ENCODE data around the gene CLK4. TPM values are rescaled to one million over a fixed set of nuclear protein-coding genes. Genes with fewer than 3 reads are reported as not detected.

CLK4 gene
- total RNA-seq, 1 donor from 2014 or later, result 28.6 TPM

DNA sequence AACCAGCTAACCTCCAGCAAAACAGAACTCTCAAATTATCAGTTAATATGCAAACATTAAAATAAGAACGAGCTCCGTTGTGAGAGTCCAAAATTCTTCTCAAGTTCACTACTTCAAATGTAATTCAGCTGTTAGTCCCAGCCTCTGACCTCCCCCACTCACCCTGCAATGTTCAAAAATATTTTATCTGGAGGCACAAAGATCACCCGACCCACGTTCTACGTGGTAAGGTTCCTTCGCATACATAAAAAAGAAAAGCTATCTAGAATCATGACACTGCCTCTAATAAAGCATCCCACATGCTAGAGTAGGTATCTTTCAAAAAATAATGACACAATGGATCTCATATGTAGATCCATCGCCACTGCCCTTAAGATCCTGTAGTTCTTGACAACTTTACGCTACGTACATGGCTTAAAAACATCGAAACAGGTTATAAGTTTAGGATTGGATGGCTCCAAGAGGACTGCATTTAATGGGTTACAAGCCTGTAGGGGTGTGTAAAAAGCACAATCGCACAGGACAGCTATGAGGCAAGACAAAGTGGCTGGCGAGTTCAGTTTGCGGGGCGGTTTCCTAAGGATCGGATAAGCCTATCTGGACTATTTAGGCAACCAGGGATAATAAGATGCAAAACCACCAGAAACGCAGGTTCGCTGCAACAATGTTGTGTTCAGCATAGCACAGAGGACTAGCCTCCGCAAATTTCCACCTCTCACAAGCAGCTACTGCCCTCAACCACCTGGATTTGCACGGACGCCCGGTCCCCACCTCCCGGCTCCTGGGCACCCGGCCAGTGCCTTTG, 969 bp downstream of the CLK4 start:
- no peak for DNase-seq (ENCODE audit: low spot score)
- intact Hi-C loops (cut with micrococcal nuclease), result loop anchor here (1.0 to 10.0 kb wide), 12 partner anchors 8 to 1446 kb away; partner anchors contain the start of genes CANX, COL23A1, HNRNPAB and HNRNPH1
- Mint-ChIP-seq H3K27ac (peak overlapping the region; percentile 94), H3K27me3 (ENCODE audit: insufficient read depth) (peaks cover 6% of the 10 kb centered on the region), H3K4me3 (peak overlapping the region; percentile 98), H3K9me3 (peaks cover 6% of the 10 kb centered on the region), H3K4me1 (ENCODE audit: low read depth) (peaks cover 40% of the 10 kb centered on the region), H3K36me3 (ENCODE audit: low read depth) (peaks cover 25% of the 10 kb centered on the region)

GRCh38 chr5:178624631-178625546, 2.0 kb downstream of the CLK4 start:
- no peak for DNase-seq (ENCODE audit: low spot score)
- H3K36me3 Mint-ChIP-seq (ENCODE audit: low read depth), result peaks cover 35% of the 10 kb centered on the region
- H3K9me3 Mint-ChIP-seq, result peaks cover 6% of the 10 kb centered on the region
- H3K27me3 Mint-ChIP-seq (ENCODE audit: insufficient read depth), result peaks cover 3% of the 10 kb centered on the region
- intact Hi-C loops (cut with micrococcal nuclease), result loop anchor here (5.0 to 10.0 kb wide), 5 partner anchors 907 to 1447 kb away; partner anchors contain the start of genes CANX, MAML1 and RNF130
- H3K4me1 Mint-ChIP-seq (ENCODE audit: low read depth), result peaks cover 50% of the 10 kb centered on the region
- H3K4me3 Mint-ChIP-seq, result peak overlapping the region; percentile 98
- H3K27ac Mint-ChIP-seq, result peak overlapping the region; percentile 94

DNA sequence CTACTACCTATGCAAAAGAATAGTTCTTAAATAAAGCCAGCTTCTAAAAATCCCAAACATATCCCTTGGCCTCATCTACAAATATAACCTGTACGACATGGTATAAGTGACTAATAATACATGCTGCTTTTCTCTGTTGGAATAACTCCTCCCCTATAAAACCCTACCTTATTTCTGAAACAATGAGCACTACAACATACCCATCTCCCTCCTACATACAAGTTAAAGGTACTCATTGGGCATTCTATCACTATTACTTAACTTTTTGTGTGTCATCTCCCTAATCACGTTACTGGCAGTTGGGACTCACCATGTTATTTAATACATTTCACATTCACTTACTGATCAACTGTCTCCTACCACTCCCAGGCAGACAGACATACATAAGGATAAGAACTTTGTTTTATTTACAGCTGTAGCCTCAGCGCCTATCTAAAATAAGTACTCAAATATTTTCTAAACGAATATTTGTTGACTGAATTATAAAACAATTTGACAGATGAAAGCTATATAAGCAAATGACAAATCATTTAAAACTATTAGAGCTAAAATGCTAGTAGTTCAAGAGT, 4.1 kb downstream of the CLK4 start:
- peaks cover 3% of the 10 kb centered on the region for H3K9me3 Mint-ChIP-seq
- peaks cover 47% of the 10 kb centered on the region for H3K36me3 Mint-ChIP-seq (ENCODE audit: low read depth)
- intact Hi-C loops (cut with micrococcal nuclease), result loop anchor here (10.0 kb wide), 3 partner anchors 1072 to 1192 kb away; partner anchors contain the start of genes CANX and MAML1
- no peak for DNase-seq (ENCODE audit: low spot score)
- no peaks in the 10 kb centered on the region for H3K27me3 Mint-ChIP-seq (ENCODE audit: insufficient read depth)
- H3K4me3 Mint-ChIP-seq, result no peak overlapping the region
- H3K4me1 Mint-ChIP-seq (ENCODE audit: low read depth), result peaks cover 56% of the 10 kb centered on the region
- peak overlapping the region; percentile 7 for H3K27ac Mint-ChIP-seq

GRCh38 chr5:178619390-178619789, 7.5 kb downstream of the CLK4 start:
- Mint-ChIP-seq H3K9me3 (no peaks in the 10 kb centered on the region), H3K4me1 (ENCODE audit: low read depth) (peaks cover 37% of the 10 kb centered on the region), H3K36me3 (ENCODE audit: low read depth) (peaks cover 55% of the 10 kb centered on the region), H3K27me3 (ENCODE audit: insufficient read depth) (no peaks in the 10 kb centered on the region), H3K27ac (no peak overlapping the region), H3K4me3 (no peak overlapping the region)
- intact Hi-C loops (cut with micrococcal nuclease), result no loop called here
- no peak for DNase-seq (ENCODE audit: low spot score)

GRCh38 chr5:178612299-178612698, 14.6 kb downstream of the CLK4 start:
- Mint-ChIP-seq H3K9me3 (peaks cover 4% of the 10 kb centered on the region), H3K4me3 (no peak overlapping the region), H3K36me3 (ENCODE audit: low read depth) (peaks cover 48% of the 10 kb centered on the region), H3K4me1 (ENCODE audit: low read depth) (peaks cover 5% of the 10 kb centered on the region), H3K27ac (peak overlapping the region; percentile 27), H3K27me3 (ENCODE audit: insufficient read depth) (no peaks in the 10 kb centered on the region)
- DNase-seq (ENCODE audit: low spot score), result no peak
- intact Hi-C loops (cut with micrococcal nuclease), result no loop called here

DNA sequence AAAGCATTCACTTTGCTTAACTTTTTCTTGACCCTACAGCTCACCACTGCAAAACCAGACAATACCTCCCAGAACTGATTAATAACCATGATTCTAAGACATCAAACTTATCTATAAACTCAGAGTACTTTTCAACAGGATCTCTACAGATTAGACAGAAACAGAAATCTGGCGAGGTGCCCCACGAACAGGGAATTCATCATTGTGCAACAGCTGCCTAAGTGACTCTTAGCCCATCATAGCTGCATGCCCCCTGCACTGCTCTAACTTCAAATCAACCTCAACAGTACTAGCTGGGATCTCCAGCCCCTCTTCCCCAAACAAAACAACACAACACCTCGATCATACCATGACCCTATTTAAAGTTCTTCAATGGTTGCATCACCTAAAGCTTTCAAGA, 20.6 kb downstream of the CLK4 start:
- intact Hi-C loops (cut with micrococcal nuclease), result no loop called here
- DNase-seq (ENCODE audit: low spot score), result no peak
- H3K9me3 Mint-ChIP-seq, result peaks cover 4% of the 10 kb centered on the region
- H3K4me3 Mint-ChIP-seq, result no peak overlapping the region
- H3K4me1 Mint-ChIP-seq (ENCODE audit: low read depth), result no peaks in the 10 kb centered on the region
- peaks cover 50% of the 10 kb centered on the region for H3K36me3 Mint-ChIP-seq (ENCODE audit: low read depth)
- no peaks in the 10 kb centered on the region for H3K27me3 Mint-ChIP-seq (ENCODE audit: insufficient read depth)
- H3K27ac Mint-ChIP-seq, result no peak overlapping the region

GRCh38 chr5:178605788-178606187, 21.1 kb downstream of the CLK4 start:
- Mint-ChIP-seq H3K27me3 (ENCODE audit: insufficient read depth) (no peaks in the 10 kb centered on the region), H3K9me3 (peaks cover 4% of the 10 kb centered on the region), H3K36me3 (ENCODE audit: low read depth) (peaks cover 50% of the 10 kb centered on the region), H3K27ac (no peak overlapping the region), H3K4me1 (ENCODE audit: low read depth) (no peaks in the 10 kb centered on the region), H3K4me3 (no peak overlapping the region)
- intact Hi-C loops (cut with micrococcal nuclease), result no loop called here
- no peak for DNase-seq (ENCODE audit: low spot score)

DNA sequence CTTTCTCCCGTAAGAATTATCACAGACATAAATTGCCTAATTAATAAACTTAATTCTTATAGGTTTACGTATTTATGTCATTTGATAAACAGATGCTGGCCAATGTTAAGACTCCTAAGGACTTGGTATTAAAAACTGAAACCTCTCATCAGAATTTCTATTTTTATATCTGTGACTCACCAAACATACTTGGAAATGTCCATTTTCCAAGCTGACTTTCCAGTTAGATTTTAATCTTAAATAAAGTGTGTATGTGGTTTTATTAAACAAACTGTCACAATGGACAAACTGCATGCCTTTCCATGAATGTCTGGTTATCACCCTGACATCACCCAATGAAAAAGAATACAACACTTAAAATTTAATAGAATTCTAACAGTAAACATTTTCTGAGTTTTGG, 24.1 kb downstream of the CLK4 start:
- intact Hi-C loops (cut with micrococcal nuclease), result no loop called here
- DNase-seq (ENCODE audit: low spot score), result no peak
- no peak overlapping the region for H3K27ac Mint-ChIP-seq
- no peak overlapping the region for H3K4me3 Mint-ChIP-seq
- peaks cover 2% of the 10 kb centered on the region for H3K27me3 Mint-ChIP-seq (ENCODE audit: insufficient read depth)
- peaks cover 8% of the 10 kb centered on the region for H3K9me3 Mint-ChIP-seq
- peaks cover 52% of the 10 kb centered on the region for H3K36me3 Mint-ChIP-seq (ENCODE audit: low read depth)
- H3K4me1 Mint-ChIP-seq (ENCODE audit: low read depth), result no peaks in the 10 kb centered on the region

- Mint-ChIP-seq H3K4me3 (no peak overlapping the region), H3K9me3 (peaks cover 36% of the 10 kb centered on the region), H3K27me3 (ENCODE audit: insufficient read depth) (peaks cover 14% of the 10 kb centered on the region), H3K4me1 (ENCODE audit: low read depth) (peaks cover 7% of the 10 kb centered on the region), H3K36me3 (ENCODE audit: low read depth) (peaks cover 40% of the 10 kb centered on the region), H3K27ac (no peak overlapping the region)
- DNase-seq (ENCODE audit: low spot score), result no peak
- intact Hi-C loops (cut with micrococcal nuclease), result no loop called here
These were observed 31.1 kb downstream of the CLK4 start for GRCh38 chr5:178595750-178596149.

GRCh38 chr5:178595150-178595549, 31.7 kb downstream of the CLK4 start:
- intact Hi-C loops (cut with micrococcal nuclease), result no loop called here
- Mint-ChIP-seq H3K36me3 (ENCODE audit: low read depth) (peaks cover 36% of the 10 kb centered on the region), H3K27ac (no peak overlapping the region), H3K9me3 (peaks cover 36% of the 10 kb centered on the region), H3K4me1 (ENCODE audit: low read depth) (peaks cover 9% of the 10 kb centered on the region), H3K4me3 (no peak overlapping the region), H3K27me3 (ENCODE audit: insufficient read depth) (peaks cover 16% of the 10 kb centered on the region)
- DNase-seq (ENCODE audit: low spot score), result no peak

- H3K4me1 Mint-ChIP-seq (ENCODE audit: low read depth), result peaks cover 9% of the 10 kb centered on the region
- H3K27me3 Mint-ChIP-seq (ENCODE audit: insufficient read depth), result peaks cover 37% of the 10 kb centered on the region
- H3K27ac Mint-ChIP-seq, result no peak overlapping the region
- peaks cover 22% of the 10 kb centered on the region for H3K9me3 Mint-ChIP-seq
- DNase-seq (ENCODE audit: low spot score), result no peak
- intact Hi-C loops (cut with micrococcal nuclease), result loop anchor here (1.0 to 2.0 kb wide), 3 partner anchors 36 to 356 kb away; partner anchors contain the start of gene CLK4
- H3K4me3 Mint-ChIP-seq, result peak overlapping the region; percentile 75
- H3K36me3 Mint-ChIP-seq (ENCODE audit: low read depth), result peaks cover 20% of the 10 kb centered on the region
These were observed 35.9 kb downstream of the CLK4 start for GRCh38 chr5:178590924-178591423.

GRCh38 chr5:178590141-178590923, 36.5 kb downstream of the CLK4 start, which contains the start of gene COL23A1:
Gene COL23A1, minus strand, starts transcription at chr5:178590393.
- intact Hi-C loops (cut with micrococcal nuclease), result loop anchor here (1.0 to 2.0 kb wide), 3 partner anchors 36 to 355 kb away; partner anchors contain the start of gene CLK4
- peak; percentile 31 for DNase-seq (ENCODE audit: low spot score)
- Mint-ChIP-seq H3K36me3 (ENCODE audit: low read depth) (peaks cover 15% of the 10 kb centered on the region), H3K27ac (no peak within 1 kb of the TSS), H3K4me1 (ENCODE audit: low read depth) (peaks cover 9% of the 10 kb centered on the region), H3K4me3 (peak within 1 kb of the TSS; percentile 75), H3K27me3 (ENCODE audit: insufficient read depth) (peaks cover 37% of the 10 kb centered on the region), H3K9me3 (peaks cover 15% of the 10 kb centered on the region)

Data from activated T-helper 1 cell treated with anti-CD3 and anti-CD28 coated beads, Interleukin-12 subunit alpha, Interleukin-12 subunit beta, Interleukin-2, Interleukin-4 antibody, amounts not matched to agents 30 ng/mL and 10 ng/mL and 1 ng/mL, durations not matched to agents 14 hours and 24 hours and 36 hours (primary cell).